Muscle layer of colon (tissue), 2 donors: Measurements from ENCODE around the gene EPB41L2.

ENCODE experiments used
- H3K27ac ChIP-seq: one replicate; pipeline ENCODE4 v1.7.0; 2013; ENCODE audit warnings: low read depth, mild to moderate bottlenecking, low read length, moderate library complexity
- H3K27me3 ChIP-seq, 2 donors: one replicate each; pipeline ENCODE4 v1.7.0; 2013; ENCODE audit warnings: low read length in 2 of 2, mild to moderate bottlenecking in 2 of 2; ENCODE audit not compliant: insufficient read depth in 2 of 2, control insufficient read depth in 1 of 2
- H3K36me3 ChIP-seq: one replicate; pipeline ENCODE4 v1.7.0; 2013; ENCODE audit warnings: mild to moderate bottlenecking, low read length; ENCODE audit not compliant: insufficient read depth
- H3K4me1 ChIP-seq: one replicate; pipeline ENCODE4 v1.7.0; 2013; ENCODE audit warnings: mild to moderate bottlenecking, low read length; ENCODE audit not compliant: insufficient read depth
- H3K4me3 ChIP-seq, 2 donors: one replicate each; pipeline ENCODE4 v1.7.0; 2013; ENCODE audit warnings: low read length in 2 of 2, low read depth in 1 of 2, mild to moderate bottlenecking in 1 of 2, moderate library complexity in 1 of 2
- H3K9ac ChIP-seq: one replicate; pipeline ENCODE4 v1.7.0; 2013; ENCODE audit warnings: low read length
- H3K9me3 ChIP-seq: one replicate; pipeline ENCODE4 v1.7.0; 2013; ENCODE audit warnings: mild to moderate bottlenecking, low read length
- donor health status: abdominal sarcoma.
- donor health status: Adenocarcinoma of cecum.

EPB41L2 gene

DNA sequence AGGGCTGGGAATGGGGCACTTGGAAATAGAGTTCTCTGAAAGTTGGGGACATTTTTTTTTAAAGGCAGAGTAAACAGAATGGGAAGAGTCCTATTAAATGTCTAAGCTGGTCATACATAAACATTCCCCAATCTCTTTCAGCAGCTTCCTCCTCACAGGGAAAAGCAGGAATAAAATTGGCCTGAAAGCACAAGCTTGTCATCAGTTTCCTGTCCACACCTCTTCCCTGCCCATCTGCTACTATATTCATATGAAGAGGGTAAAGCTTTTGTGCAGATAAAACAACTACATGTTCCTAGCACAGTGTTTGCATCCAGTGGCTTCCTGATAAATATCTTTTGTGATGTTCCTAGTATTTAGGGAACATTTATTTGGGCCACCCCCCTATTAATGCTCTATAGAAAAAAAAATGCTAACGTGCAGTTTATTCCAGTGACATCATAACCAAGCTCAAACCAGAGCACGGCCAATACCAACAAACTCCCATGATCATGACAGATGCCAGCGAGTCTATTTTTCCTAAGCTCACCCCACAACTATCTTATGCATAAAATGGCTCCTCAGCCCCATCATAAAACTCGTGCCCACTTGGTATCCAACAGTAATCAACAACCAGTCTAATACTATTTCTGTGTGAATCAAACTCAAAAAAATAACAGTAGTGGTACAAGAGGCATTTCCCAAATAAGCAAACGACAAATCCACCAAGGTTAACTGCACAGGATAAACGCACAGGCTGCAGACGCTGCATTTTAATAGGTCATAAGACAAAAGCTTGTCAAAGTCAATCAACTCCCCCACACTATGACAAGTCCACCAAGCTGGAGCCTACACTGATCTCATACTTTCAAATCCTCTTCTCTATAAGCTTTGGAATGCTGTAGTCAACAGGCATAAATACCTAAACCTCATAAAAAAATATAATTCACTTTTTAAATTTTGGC is 95.3 kb downstream of the EPB41L2 start:
- Histone ChIP-seq H3K4me3 (peak overlapping the region; percentile 2 to 32), H3K27ac (no peak overlapping the region), H3K9ac (no peak overlapping the region), H3K27me3 (no peaks in the 10 kb centered on the region), H3K9me3 (no peaks in the 10 kb centered on the region), H3K36me3 (no peaks in the 10 kb centered on the region), H3K4me1 (peaks cover 21% of the 10 kb centered on the region)

DNA sequence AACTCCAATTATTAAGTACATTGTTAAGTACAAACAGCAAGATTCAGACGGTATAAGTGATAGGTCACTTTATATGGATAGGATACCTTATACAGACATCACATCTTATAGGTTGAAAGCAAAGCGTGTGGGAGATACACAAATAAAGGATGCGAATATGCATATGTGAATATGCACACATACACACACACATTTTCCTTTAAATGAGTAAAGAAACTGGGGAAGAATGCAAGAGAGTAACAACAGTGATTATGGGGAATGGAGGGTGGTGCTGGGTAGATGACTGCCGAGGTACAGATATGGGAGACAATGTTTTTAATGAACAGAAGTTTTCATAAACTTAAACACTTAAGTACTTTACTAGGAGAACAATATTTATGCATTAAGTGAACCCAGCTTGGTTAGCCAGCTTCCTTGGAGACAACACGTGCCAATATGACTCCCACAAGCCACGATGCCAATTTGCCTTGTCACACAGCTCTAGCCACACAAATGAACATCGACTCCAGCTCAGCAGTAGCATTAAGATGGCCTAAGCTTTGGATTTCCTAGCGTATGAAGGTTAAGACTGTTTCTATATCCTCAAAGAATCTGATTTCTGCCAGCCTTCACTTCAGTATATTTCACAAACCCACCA is 96.6 kb downstream of the EPB41L2 start:
- no peaks in the 10 kb centered on the region for H3K9me3 ChIP-seq
- no peak overlapping the region for H3K27ac ChIP-seq
- H3K9ac ChIP-seq: no peak overlapping the region
- H3K36me3 ChIP-seq: no peaks in the 10 kb centered on the region
- peaks cover 21% of the 10 kb centered on the region for H3K4me1 ChIP-seq
- no peaks in the 10 kb centered on the region for H3K27me3 ChIP-seq
- no peak overlapping the region for H3K4me3 ChIP-seq

DNA sequence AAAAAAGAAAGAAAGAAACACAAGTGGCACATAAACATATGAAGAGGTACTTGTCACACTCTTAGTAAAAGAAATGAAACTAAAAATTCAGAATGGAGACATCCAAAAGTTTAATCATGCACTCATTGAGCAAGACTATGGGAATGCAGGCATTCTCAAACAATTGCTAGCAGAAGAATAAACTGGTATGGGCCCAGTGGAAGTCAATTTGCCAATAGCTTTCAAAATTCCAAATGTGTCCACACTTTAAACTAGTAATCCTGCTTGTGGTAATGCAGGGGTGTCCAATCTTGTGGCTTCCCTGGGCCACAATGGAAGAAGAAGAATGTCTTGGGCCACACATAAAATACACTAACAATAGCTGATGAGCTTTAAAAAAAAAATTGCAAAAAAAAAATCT is 97.4 kb downstream of the EPB41L2 start:
- H3K36me3 ChIP-seq: no peaks in the 10 kb centered on the region
- no peak overlapping the region for H3K9ac ChIP-seq
- no peaks in the 10 kb centered on the region for H3K27me3 ChIP-seq
- no peak overlapping the region for H3K4me3 ChIP-seq
- H3K9me3 ChIP-seq: no peaks in the 10 kb centered on the region
- no peak overlapping the region for H3K27ac ChIP-seq
- H3K4me1 ChIP-seq: peaks cover 17% of the 10 kb centered on the region

DNA sequence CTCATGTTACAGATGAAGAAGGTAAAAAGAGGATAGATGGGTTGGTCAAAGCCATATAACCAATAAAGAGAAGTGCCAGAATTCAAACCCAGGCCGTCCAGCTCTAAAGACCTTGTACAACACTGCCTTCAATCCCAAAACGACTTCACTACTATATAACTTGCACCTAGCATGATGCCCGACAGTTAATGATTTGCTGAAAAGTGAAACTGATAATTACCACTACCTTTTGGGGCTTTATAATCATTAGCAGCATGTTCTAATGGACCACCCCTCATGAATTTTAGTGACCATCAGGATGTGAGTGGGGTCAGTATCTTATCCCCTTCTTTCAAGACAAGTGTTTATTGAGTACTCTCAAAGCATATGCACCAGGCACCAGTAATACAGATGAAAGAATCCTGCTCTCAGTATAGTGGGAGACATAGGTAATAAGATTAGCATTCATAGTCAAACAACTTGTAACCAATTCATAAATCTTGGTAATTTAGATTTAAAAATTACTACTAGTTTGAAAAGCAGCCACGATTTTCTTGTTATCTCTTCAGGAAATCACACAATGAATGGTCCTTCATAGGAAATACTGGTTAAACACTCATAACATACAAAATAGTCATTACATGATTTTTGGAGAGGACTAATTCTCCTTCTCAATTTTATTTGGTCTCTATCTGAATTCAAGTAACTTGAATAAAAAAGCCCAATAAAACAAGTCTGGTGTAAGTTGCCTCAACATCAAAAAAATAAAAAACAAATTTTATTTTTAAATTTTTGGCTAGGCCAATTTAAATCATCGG is 98.0 kb downstream of the EPB41L2 start:
- no peak overlapping the region for H3K4me3 ChIP-seq
- no peaks in the 10 kb centered on the region for H3K9me3 ChIP-seq
- no peak overlapping the region for H3K27ac ChIP-seq
- H3K36me3 ChIP-seq: no peaks in the 10 kb centered on the region
- H3K4me1 ChIP-seq: peaks cover 15% of the 10 kb centered on the region
- H3K9ac ChIP-seq: no peak overlapping the region
- H3K27me3 ChIP-seq: no peaks in the 10 kb centered on the region

DNA sequence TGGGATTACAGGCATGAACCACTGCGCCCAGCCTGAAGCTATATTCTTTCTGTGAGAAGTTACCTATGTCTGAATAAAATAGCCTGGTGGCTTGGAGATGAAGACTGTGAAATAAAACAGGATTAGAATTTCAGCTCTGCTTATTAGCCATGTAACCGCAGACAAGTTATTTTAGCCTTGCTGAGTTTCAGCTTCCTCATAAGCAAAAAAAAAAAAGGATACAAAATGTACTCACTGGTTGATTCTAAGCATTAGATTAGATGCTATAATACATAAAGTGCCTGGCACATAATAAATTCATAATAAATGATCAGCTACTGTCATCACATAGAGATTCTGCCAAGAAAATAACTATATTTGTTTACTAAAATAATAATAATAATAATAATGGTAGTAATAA is 98.8 kb downstream of the EPB41L2 start:
- no peaks in the 10 kb centered on the region for H3K36me3 ChIP-seq
- no peaks in the 10 kb centered on the region for H3K27me3 ChIP-seq
- H3K9me3 ChIP-seq: no peaks in the 10 kb centered on the region
- H3K27ac ChIP-seq: no peak overlapping the region
- no peak overlapping the region for H3K4me3 ChIP-seq
- H3K9ac ChIP-seq: no peak overlapping the region
- H3K4me1 ChIP-seq: peaks cover 15% of the 10 kb centered on the region

DNA sequence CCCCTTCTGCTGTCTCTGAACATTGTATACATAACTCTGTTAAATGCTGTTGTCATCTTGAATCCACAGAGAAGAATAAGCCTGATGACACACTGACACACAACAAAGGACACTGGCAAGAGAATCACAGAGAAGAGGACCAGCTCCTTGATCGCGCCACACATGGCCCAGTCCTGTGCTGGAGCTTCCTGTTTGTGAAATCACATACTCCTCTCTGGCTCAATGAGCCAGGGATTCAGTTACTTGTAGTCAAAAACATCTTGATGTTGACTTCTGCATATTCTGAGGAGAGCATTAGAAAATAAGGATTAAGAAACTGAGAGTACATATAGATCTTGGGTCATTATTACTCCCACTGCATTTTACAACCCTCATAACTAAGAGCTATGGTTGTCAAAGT is 100.1 kb downstream of the EPB41L2 start:
- Histone ChIP-seq H3K9ac (no peak overlapping the region), H3K27me3 (no peaks in the 10 kb centered on the region), H3K27ac (no peak overlapping the region), H3K9me3 (no peaks in the 10 kb centered on the region), H3K4me1 (peaks cover 9% of the 10 kb centered on the region), H3K4me3 (no peak overlapping the region), H3K36me3 (no peaks in the 10 kb centered on the region)

DNA sequence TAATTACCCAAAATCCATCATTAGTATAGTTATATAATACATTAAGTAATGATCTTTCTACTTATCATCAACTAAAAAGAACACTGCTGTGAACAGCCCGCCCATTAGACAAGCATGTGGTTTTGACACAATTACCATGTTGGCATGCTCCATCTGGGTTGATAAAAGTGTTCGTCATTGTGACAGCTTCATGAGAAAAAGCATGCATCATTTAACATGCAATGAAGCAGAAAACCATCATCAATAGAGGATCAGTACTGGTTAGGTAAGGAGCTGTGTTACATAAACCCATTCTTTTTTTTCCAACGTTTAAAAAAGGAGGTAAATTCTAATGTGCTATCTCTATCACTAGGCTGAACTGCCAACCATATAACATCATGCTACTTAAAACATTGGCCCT is 101.9 kb downstream of the EPB41L2 start:
- H3K27ac ChIP-seq: no peak overlapping the region
- no peak overlapping the region for H3K9ac ChIP-seq
- no peaks in the 10 kb centered on the region for H3K27me3 ChIP-seq
- no peak overlapping the region for H3K4me3 ChIP-seq
- H3K36me3 ChIP-seq: no peaks in the 10 kb centered on the region
- H3K9me3 ChIP-seq: no peaks in the 10 kb centered on the region
- H3K4me1 ChIP-seq: no peaks in the 10 kb centered on the region

DNA sequence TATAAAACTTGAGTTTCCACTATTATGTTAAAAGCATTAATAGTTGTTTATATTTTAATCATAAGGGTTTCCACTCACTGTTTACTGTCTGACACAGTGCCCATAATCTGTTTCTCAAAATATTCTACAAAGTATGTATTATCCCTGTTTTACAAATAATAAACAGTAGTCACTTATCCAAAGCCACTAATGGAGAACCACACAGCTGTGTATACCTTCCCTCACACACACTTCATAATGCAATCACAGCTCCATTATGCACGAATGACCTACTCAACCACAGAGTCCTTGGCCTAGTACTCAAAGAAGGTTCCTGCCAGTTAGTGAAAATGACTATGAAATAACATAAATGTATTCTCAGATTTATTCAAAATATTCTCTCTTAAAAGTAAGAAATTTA is 103.1 kb downstream of the EPB41L2 start:
- no peak overlapping the region for H3K9ac ChIP-seq
- H3K4me1 ChIP-seq: no peaks in the 10 kb centered on the region
- no peak overlapping the region for H3K27ac ChIP-seq
- no peaks in the 10 kb centered on the region for H3K9me3 ChIP-seq
- no peak overlapping the region for H3K4me3 ChIP-seq
- no peaks in the 10 kb centered on the region for H3K27me3 ChIP-seq
- H3K36me3 ChIP-seq: peaks cover 4% of the 10 kb centered on the region

DNA sequence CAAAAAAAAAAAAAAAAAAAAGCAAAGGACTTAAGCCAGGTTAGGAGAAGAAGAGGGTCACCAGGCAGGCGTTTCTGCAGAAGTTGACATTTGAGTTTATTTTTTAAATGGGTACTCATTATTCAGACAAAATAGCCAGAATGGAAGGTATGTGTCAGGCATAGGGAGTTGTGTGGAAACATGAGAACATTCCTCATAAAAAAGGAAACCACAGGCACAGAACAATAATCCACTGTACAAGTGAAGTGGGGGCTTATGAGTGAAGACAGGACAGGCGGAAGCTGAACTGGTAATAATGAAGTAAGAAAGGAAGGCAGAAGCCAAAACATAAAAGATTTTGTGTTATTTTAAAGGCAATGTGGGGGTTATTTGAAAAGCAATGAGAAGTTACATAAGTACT is 104.6 kb downstream of the EPB41L2 start:
- H3K4me3 ChIP-seq: no peak overlapping the region
- no peak overlapping the region for H3K27ac ChIP-seq
- H3K4me1 ChIP-seq: no peaks in the 10 kb centered on the region
- H3K27me3 ChIP-seq: no peaks in the 10 kb centered on the region
- H3K36me3 ChIP-seq: peaks cover 12% of the 10 kb centered on the region
- H3K9me3 ChIP-seq: no peaks in the 10 kb centered on the region
- no peak overlapping the region for H3K9ac ChIP-seq

DNA sequence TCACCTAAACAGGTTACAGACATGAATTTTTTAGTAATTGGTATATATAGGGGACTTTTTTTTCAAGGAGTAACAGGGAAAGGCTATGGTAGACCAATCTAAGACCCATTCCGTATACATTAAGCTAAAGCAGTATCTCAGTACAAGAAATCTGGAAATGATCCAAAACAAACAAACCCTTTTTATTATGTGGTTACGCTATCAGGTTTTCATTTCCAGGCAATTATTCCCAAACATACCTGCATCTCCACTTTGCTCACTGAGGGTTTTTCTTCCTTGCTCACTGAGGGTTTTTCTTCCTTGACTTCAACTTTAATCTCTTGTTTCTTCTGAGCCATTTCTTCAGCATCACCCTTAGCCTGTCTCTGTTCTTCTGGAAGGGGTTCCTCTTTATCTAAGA is 107.3 kb downstream of the EPB41L2 start:
- H3K9ac ChIP-seq: no peak overlapping the region
- no peak overlapping the region for H3K27ac ChIP-seq

DNA sequence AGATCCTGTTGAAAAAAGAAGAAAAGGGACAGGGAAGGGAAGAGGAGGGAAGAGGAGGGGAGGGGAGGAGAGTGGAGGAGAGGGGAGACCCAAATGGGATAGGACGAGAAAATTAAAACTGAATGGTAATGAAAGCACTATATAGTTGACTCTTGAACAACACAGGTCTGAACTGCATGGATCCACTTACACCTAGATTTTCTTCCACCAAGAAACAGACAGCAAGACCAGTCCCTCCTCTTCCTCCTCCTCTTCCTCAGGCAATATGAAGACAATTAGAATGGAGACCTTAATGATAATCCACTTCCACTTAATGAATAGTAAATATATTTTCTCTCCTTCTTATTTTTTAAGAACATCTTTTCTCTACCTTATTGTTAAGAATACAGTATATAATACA is 113.5 kb downstream of the EPB41L2 start:
- Histone ChIP-seq H3K4me1 (no peaks in the 10 kb centered on the region), H3K27ac (no peak overlapping the region), H3K36me3 (peaks cover 4% of the 10 kb centered on the region), H3K27me3 (no peaks in the 10 kb centered on the region), H3K9ac (no peak overlapping the region), H3K4me3 (no peak overlapping the region), H3K9me3 (no peaks in the 10 kb centered on the region)

More for the DNA sequence above, 107.3 kb downstream of the EPB41L2 start:
- Histone ChIP-seq H3K4me1 (no peaks in the 10 kb centered on the region), H3K4me3 (no peak overlapping the region), H3K9me3 (no peaks in the 10 kb centered on the region), H3K36me3 (peaks cover 12% of the 10 kb centered on the region), H3K27me3 (no peaks in the 10 kb centered on the region)
